HG02763 (cell line): ENCODE results near the gene USP12.
"Not testable (repeated sequence)": the region's sequence is repeated elsewhere in the genome, so short reads cannot be mapped to it uniquely, and the experiment has no call there.

ENCODE experiments used
- ATAC-seq: cut with Tn5 transposase; IDR thresholded peaks from one replicate; pipeline ENCODE4 v1.9.1; 2021; ENCODE audit warnings: mild to moderate bottlenecking, moderate library complexity; ENCODE audit not compliant: unreplicated experiment

Gene USP12, protein sequence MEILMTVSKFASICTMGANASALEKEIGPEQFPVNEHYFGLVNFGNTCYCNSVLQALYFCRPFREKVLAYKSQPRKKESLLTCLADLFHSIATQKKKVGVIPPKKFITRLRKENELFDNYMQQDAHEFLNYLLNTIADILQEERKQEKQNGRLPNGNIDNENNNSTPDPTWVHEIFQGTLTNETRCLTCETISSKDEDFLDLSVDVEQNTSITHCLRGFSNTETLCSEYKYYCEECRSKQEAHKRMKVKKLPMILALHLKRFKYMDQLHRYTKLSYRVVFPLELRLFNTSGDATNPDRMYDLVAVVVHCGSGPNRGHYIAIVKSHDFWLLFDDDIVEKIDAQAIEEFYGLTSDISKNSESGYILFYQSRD

DNA sequence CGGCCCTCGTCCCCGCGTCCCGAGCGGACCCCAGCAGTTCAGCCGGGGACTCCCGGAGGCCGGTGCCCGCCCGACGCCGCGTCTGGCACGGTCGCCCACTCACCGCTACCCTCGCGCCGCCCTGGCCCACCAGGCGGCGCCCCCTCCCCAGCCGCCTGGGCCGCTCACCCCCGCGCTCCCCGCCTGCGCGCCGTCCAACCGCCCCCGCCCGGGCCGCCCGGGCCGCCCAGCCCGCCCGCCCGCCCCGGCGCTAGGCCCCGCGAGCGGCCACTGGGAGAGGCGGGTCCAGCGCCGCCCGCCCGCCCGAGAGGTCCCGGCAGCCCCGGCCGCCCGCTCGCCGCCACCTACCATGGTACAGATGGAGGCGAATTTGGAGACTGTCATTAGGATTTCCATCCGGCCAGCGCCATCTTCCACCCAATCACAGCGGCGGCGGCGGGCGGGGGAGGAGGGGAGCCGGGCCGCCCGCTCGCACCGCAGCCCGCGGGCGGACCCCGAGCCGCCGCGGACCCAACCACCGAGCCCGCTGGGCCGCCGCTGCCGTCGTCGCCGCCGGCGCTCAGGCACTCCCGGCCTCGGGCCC, at the start of gene USP12:
TSS of gene USP12 (minus strand) at position 568 of the 583 bp plus-strand sequence. CDS start at position 396, 172 bp downstream.
- peak; percentile 23 for ATAC-seq

- ATAC-seq, result no peak
Measured at GRCh38 chr13:27219611-27220010, 48.0 kb upstream of the USP12 start.

DNA sequence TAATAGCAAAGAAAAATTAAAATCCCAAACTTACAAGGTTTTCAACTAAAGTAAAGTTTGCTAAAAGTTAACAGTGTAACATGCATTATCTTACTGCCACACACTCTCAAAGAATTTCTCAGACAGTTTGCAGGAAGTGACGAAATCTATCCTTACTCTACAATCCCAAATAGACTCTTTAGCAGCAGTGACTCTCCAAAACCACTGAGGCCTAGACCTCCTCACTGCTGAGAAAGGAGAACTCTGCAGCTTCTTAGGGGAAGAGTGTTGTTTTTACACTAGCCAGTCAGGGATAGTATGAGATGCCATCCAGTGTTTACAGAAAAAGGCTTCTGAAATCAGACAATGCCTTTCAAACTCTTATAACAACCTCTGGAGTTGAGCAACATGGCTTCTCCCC, 47.2 kb upstream of the USP12 start:
- not testable (repeated sequence) for ATAC-seq

DNA sequence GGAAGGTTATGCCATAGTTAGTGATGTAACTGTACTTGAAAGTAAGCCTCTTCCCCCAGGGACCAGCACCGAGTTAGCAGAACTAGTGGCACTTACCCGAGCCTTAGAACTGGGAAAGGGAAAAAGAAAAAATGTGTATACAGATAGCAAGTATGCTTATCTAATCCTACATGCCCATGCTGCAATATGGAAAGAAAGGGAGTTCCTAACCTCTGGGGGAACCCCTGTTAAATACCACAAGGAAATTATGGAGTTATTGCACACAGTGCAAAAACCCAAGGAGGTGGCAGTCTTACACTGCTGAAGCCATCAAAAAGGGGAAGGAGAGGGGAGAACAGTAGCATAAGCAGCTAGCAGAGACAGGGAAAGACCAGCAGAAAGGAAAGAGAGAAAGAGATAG, 46.2 kb upstream of the USP12 start:
- ATAC-seq, result not testable (repeated sequence)

DNA sequence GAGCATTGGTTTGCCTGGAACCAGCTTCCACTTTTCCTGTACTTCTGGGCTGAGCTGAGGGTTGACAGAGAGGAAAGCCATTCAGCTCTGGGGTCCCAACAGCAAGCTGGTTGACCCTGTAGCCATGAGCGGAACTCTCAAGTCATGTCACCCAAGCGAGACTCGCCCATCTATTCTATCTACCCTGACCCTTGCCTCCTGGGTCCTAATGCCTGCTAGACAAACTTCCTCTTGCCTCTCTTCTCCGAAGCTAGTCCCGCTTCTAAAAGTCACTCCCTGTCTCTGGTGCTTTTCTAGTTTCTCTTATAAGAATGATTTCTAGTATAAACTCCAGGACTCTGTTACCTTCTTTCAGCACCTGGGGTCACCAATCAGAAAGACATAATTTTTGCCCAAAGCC, 41.8 kb upstream of the USP12 start:
- ATAC-seq, result not testable (repeated sequence)

- no peak for ATAC-seq
Measured at GRCh38 chr13:27211771-27212364, 40.3 kb upstream of the USP12 start.

DNA sequence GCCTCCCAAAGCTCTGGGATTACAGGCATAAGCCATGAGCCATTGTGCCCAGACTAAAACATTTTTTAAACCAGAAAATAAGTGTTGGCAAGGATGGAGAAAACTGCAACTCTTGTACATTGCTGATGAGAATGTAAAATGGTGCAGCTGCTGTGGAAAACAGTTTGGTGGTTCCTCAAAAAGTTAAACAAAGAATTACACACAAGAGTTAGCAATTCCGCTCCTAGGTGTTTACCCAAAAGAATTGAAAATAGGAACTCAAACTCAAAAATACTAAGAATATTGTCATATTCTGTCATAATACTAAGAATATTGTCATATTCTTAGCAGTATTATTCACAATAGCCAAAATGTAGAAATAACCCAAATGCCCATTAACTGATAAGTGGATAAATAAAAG, 39.7 kb upstream of the USP12 start:
- no peak for ATAC-seq

DNA sequence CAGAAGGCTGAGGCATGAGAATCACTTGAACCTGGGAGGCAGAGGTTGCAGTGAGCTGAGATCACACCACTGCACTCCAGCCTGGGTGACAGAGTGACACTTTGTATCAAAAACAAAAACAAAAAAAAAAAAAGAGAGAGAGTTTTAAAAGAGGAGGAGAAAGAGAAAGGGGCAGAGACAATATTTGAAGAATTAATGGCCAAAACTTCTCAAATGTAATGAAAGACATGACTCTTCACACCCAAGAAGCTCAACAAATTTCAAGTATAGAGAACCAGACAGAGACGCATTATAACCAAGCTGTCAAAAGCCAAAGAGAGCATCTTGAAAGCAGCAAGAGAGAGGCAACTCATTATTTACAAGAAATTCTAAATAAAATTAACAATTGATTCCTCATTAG, 36.9 kb upstream of the USP12 start:
- no peak for ATAC-seq

DNA sequence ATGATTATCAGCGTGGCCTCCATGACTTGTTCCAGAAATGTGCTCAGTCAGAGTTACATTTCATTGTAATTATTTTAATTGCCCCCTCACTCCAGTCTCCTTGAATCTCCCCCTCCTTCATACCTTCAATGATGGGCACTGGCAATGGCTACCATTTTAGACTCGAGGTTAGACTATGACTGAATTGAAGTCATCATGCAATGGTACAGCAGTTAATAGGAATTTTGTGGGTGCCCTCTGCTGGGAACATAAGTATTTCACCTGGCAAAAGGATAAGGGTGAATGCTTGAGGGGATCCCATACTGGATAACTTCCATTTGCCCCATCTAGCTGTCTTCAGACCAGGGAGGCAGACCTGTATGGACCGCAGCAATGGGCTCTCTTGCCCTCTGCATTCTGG, 32.2 kb upstream of the USP12 start:
- ATAC-seq, result no peak

DNA sequence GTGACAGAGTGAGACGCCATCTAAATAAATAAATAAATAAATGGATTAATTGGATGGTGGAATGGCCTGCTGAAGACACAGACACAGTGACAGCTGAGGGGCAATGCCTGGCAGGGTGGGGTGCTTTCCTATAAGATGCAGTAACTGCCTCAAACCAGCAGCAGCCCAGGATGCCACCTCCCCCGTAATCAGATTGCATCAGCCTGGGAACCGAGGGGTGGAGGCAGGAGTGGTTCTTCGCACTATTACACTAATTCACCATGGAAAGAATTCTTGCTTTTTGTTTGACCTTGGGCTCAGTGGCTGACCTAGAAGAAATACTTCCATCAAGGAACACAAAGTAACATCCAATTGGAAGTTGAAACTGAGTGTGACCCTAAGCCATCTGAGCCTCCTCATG, 31.6 kb upstream of the USP12 start:
- no peak for ATAC-seq

- ATAC-seq, result no peak
Measured at GRCh38 chr13:27201661-27202060, 30.1 kb upstream of the USP12 start.

- no peak for ATAC-seq
Measured at GRCh38 chr13:27200413-27201070, 28.9 kb upstream of the USP12 start.

- no peak for ATAC-seq
Measured at GRCh38 chr13:27199696-27200095, 28.1 kb upstream of the USP12 start.

DNA sequence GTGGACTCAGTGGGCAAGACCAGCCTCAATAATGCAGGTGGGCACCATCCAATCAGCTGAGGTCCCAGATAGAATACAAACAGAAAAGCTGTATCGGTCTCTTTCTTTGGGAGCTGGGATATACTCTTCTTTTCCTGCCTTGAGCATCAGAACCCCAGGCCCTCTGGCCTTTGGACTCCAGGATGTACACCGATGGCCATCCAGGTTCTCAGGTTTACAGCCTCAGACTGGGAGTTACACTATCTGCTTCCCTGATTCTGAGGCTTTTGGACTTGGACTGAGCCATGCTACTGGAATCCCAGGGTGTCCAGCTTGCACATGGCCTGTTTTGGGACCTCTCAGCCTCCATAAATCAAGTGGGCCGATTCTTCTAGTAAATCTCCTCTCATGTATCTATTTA, 27.6 kb upstream of the USP12 start:
- ATAC-seq, result no peak

DNA sequence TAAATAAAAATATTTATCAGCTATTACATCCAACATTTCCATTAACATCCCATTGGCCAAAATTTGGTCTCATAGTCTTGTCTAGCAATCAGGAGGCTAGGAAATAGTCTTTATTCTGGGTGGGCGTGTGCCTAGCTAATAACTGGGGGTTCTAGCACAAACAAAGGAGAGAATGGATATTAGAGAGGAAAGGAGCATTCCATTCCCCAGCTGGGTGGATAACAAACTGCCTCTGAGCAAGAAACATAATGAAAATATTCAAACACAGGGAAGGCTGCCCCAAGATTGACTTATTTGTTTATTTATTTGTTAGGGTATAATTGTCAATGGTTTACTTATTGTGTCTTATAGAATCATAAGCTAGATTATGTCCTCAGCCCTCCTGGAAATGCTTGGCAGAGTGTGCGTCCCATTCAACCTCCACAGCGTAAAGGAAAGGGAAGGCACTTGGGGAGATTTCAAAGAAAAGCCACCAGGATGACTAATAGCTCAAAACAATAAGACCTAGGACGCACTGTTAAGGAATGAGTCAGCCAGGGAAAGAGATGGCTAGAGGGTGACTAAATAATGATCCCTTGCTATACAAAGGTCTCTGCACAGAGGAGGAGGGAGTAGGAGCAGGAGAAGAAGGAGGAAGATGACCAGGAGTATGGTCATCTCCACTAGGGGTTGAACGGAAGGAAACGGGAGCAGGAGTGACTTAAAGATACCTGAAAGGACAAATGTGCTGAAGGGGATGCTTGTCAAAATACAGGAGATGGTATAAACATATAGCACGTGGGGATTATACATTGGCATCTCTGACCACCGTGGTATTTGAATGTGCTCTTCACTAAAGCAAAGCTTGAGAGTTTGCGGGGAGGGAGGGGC, 23.5 kb upstream of the USP12 start:
- no peak for ATAC-seq

- ATAC-seq, result no peak
Measured at GRCh38 chr13:27194209-27194608, 22.6 kb upstream of the USP12 start.

DNA sequence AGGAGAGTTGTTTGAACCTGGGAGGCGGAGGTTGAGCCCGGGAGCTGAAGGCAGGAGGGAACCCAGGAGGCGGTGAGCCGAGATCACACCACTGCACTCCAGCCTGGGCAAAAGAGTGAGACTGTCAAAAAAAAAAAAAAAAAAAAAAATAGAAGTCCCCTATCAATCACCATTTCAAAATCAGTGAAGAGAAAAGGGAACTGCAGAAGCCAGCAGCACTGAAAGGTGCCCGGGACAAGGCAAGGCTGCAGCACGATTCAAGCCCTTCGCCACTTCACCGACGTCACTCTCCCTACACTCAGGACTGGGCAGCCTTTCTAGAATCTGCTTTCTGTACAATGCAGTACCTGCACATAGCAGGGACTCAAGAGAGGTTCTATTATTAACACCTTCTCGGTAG, 21.9 kb upstream of the USP12 start:
- no peak for ATAC-seq

DNA sequence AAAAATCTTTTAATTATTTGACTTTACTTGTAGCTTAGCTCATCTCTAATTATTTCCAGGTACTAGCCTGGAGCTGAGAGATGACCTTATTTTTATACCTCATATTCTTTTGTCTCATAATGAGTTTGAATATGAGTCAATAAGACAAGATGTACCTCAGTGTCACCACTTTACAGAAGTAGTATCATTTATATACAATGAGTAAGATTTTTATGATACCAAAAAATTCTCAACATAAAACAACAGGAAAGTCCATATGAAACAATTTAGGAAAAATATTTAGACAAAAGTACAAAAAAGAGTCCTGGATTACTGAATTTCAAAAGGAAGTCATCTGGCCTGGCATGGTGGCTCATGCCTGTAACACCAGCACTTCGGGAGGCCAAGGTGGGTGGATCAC, 21.4 kb upstream of the USP12 start:
- no peak for ATAC-seq

GRCh38 chr13:27192367-27192766, 20.8 kb upstream of the USP12 start:
- ATAC-seq, result not testable (repeated sequence)

- ATAC-seq, result no peak
Measured at GRCh38 chr13:27189192-27189591, 17.6 kb upstream of the USP12 start.

- ATAC-seq, result no peak
Measured at GRCh38 chr13:27188239-27188638, 16.6 kb upstream of the USP12 start.
